ENCODE data around the gene C15orf61. TPM values are rescaled to one million over a fixed set of nuclear protein-coding genes. Genes with fewer than 3 reads are reported as not detected.

The C15orf61 gene
- 3.8 TPM for polyA plus RNA-seq (2013, experiment 1 of 2)
- 3.9 TPM for polyA plus RNA-seq (2013, experiment 2 of 2)

- Histone ChIP-seq H2BK5ac (ENCODE audit: low read length) (peak within 1 kb of the TSS; percentile 87), H4K91ac (ENCODE audit: low read depth, low read length, poor library complexity) (peak within 1 kb of the TSS; percentile 64), H3K18ac (ENCODE audit: low read length) (peak within 1 kb of the TSS; percentile 99), H2AK5ac (ENCODE audit: low read depth, low read length) (peak within 1 kb of the TSS; percentile 52), H3K4me3 (ENCODE audit: low read length in 2 of 2) (peak within 1 kb of the TSS; percentile 82), H3K23ac (ENCODE audit: low read depth, low read length, poor library complexity) (peak within 1 kb of the TSS; percentile 99), H3K4me1 (ENCODE audit: control insufficient read depth in 2 of 2, insufficient read depth in 1 of 2, low read depth in 1 of 2, low read length in 2 of 2) (peaks cover 0 to 13% of the 10 kb centered on the region in 2 donors), H3K9me3 (replicated peaks in 1 of 2; ENCODE audit: control insufficient read depth in 2 of 2, insufficient read depth in 1 of 2, low read depth in 1 of 2, low read length in 2 of 2) (no peaks in the 10 kb centered on the region), H3K4ac (ENCODE audit: low read length) (peak within 1 kb of the TSS; percentile 97), H2BK120ac (ENCODE audit: low read depth, low read length) (peak within 1 kb of the TSS; percentile 89), H3K79me1 (ENCODE audit: low read depth, low read length) (peaks cover 3% of the 10 kb centered on the region), H3K9ac (ENCODE audit: low read depth, low read length, poor library complexity) (peak within 1 kb of the TSS; percentile 95), H3K27me3 (ENCODE audit: control insufficient read depth in 3 of 3, insufficient read depth in 3 of 3, low read depth in 1 of 3, low read length in 3 of 3) (no peaks in the 10 kb centered on the region), H2AFZ (ENCODE audit: low read length) (peak within 1 kb of the TSS; percentile 97), H2BK15ac (ENCODE audit: low read length) (peak within 1 kb of the TSS; percentile 100), H3K36me3 (replicated peaks in 1 of 2; ENCODE audit: control insufficient read depth in 2 of 2, insufficient read depth in 2 of 2, low read length in 2 of 2) (no peaks in the 10 kb centered on the region), H2BK12ac (ENCODE audit: low read length) (peak within 1 kb of the TSS; percentile 88), H3K14ac (ENCODE audit: low read length) (peak within 1 kb of the TSS; percentile 77), H4K8ac (ENCODE audit: low read depth, low read length) (peak within 1 kb of the TSS; percentile 94), H3K4me2 (ENCODE audit: insufficient read depth, low read length, poor library complexity, severe bottlenecking) (peak within 1 kb of the TSS; percentile 89), H3K27ac (replicated peaks; ENCODE audit: low read length) (peak within 1 kb of the TSS; percentile 61)
- WGBS, 2 donors (ENCODE audit: extremely low coverage in 2 of 2, insufficient read length in 2 of 2, insufficient replicate concordance in 1 of 2), result no CpG with 5 or more reads among the region's 94 CpGs
- DNase-seq (ENCODE audit: low spot score), result peak; percentile 75
These were observed at the start of gene C15orf61 for GRCh38 chr15:67521029-67521782. Gene C15orf61, plus strand, starts transcription at chr15:67521131. Its CDS starts 118 bp downstream, at chr15:67521249.

- Histone ChIP-seq H3K36me3 (replicated peaks in 1 of 2; ENCODE audit: control insufficient read depth in 2 of 2, insufficient read depth in 2 of 2, low read length in 2 of 2) (no peaks in the 10 kb centered on the region), H3K9ac (ENCODE audit: low read depth, low read length, poor library complexity) (no peak overlapping the region), H4K8ac (ENCODE audit: low read depth, low read length) (no peak overlapping the region), H2BK5ac (ENCODE audit: low read length) (no peak overlapping the region), H3K4me2 (ENCODE audit: insufficient read depth, low read length, poor library complexity, severe bottlenecking) (no peak overlapping the region), H2BK120ac (ENCODE audit: low read depth, low read length) (no peak overlapping the region), H3K27ac (replicated peaks; ENCODE audit: low read length) (no peak overlapping the region), H3K27me3 (ENCODE audit: control insufficient read depth in 3 of 3, insufficient read depth in 3 of 3, low read depth in 1 of 3, low read length in 3 of 3) (no peaks in the 10 kb centered on the region), H3K4me3 (ENCODE audit: low read length in 2 of 2) (no peak overlapping the region), H3K4ac (ENCODE audit: low read length) (no peak overlapping the region), H2AFZ (ENCODE audit: low read length) (no peak overlapping the region), H3K23ac (ENCODE audit: low read depth, low read length, poor library complexity) (no peak overlapping the region), H3K14ac (ENCODE audit: low read length) (no peak overlapping the region), H2BK15ac (ENCODE audit: low read length) (no peak overlapping the region), H3K79me1 (ENCODE audit: low read depth, low read length) (no peaks in the 10 kb centered on the region), H3K9me3 (replicated peaks in 1 of 2; ENCODE audit: control insufficient read depth in 2 of 2, insufficient read depth in 1 of 2, low read depth in 1 of 2, low read length in 2 of 2) (no peaks in the 10 kb centered on the region), H2BK12ac (ENCODE audit: low read length) (no peak overlapping the region), H4K91ac (ENCODE audit: low read depth, low read length, poor library complexity) (no peak overlapping the region), H3K4me1 (ENCODE audit: control insufficient read depth in 2 of 2, insufficient read depth in 1 of 2, low read depth in 1 of 2, low read length in 2 of 2) (no peaks in the 10 kb centered on the region), H3K18ac (ENCODE audit: low read length) (no peak overlapping the region), H2AK5ac (ENCODE audit: low read depth, low read length) (no peak overlapping the region)
- no CpG with 5 or more reads among the region's 1 CpG for WGBS, 2 donors (ENCODE audit: extremely low coverage in 2 of 2, insufficient read length in 2 of 2, insufficient replicate concordance in 1 of 2)
- DNase-seq (ENCODE audit: low spot score), result no peak
These were observed 48.0 kb upstream of the C15orf61 start for GRCh38 chr15:67472957-67473356.

DNA sequence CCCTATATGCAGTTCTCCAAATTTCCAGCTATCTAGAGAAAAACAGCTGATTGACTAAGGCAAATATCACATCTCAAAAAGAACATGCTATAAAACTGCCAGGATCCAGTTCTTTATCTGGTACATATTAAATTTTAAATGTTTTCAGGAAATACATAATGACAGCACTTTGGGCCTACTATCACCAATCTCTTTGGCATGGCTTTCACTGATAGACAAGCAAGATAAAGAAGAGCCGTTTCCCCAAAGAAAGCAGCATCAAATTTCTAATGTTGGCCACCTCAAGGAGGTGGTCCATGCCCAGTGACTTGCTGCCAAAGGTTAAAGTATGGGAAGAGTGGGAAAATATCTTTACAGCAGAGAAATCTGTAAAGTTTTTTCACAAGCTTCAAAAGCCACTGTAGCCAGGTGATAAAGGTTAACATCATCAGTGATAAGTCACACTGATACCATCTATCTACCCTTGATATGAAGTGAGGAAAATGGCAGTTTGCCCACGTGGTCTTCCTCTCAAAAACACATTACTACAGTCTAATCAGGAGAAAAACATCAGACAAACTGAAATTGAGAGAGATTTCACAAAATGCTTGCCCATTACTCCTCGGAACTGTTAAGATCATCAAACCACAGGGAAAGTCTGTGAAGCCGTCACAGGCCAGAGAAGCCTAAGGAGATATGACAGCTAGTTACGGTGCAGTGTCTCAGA is 46.4 kb upstream of the C15orf61 start:
- no peak for DNase-seq (ENCODE audit: low spot score)
- H3K4ac ChIP-seq (ENCODE audit: low read length), result no peak overlapping the region
- no peak overlapping the region for H3K18ac ChIP-seq (ENCODE audit: low read length)

More for the DNA sequence above, 46.4 kb upstream of the C15orf61 start:
- no peak overlapping the region for H4K8ac ChIP-seq (ENCODE audit: low read depth, low read length)
- H3K4me1 ChIP-seq (ENCODE audit: control insufficient read depth in 2 of 2, insufficient read depth in 1 of 2, low read depth in 1 of 2, low read length in 2 of 2), result no peaks in the 10 kb centered on the region
- H3K23ac ChIP-seq (ENCODE audit: low read depth, low read length, poor library complexity), result no peak overlapping the region
- no peaks in the 10 kb centered on the region for H3K36me3 ChIP-seq (replicated peaks in 1 of 2; ENCODE audit: control insufficient read depth in 2 of 2, insufficient read depth in 2 of 2, low read length in 2 of 2)
- no peaks in the 10 kb centered on the region for H3K27me3 ChIP-seq (ENCODE audit: control insufficient read depth in 3 of 3, insufficient read depth in 3 of 3, low read depth in 1 of 3, low read length in 3 of 3)
- no peak overlapping the region for H3K4me2 ChIP-seq (ENCODE audit: insufficient read depth, low read length, poor library complexity, severe bottlenecking)
- no peak overlapping the region for H2AFZ ChIP-seq (ENCODE audit: low read length)
- H2BK12ac ChIP-seq (ENCODE audit: low read length), result no peak overlapping the region
- H2AK5ac ChIP-seq (ENCODE audit: low read depth, low read length), result no peak overlapping the region
- WGBS, 2 donors (ENCODE audit: extremely low coverage in 2 of 2, insufficient read length in 2 of 2, insufficient replicate concordance in 1 of 2), result no CpG with 5 or more reads among the region's 5 CpGs
- H3K9me3 ChIP-seq (replicated peaks in 1 of 2; ENCODE audit: control insufficient read depth in 2 of 2, insufficient read depth in 1 of 2, low read depth in 1 of 2, low read length in 2 of 2), result no peaks in the 10 kb centered on the region
- H3K4me3 ChIP-seq (ENCODE audit: low read length in 2 of 2), result no peak overlapping the region
- no peaks in the 10 kb centered on the region for H3K79me1 ChIP-seq (ENCODE audit: low read depth, low read length)
- H2BK15ac ChIP-seq (ENCODE audit: low read length), result no peak overlapping the region
- no peak overlapping the region for H3K27ac ChIP-seq (replicated peaks; ENCODE audit: low read length)
- H3K14ac ChIP-seq (ENCODE audit: low read length), result no peak overlapping the region
- no peak overlapping the region for H4K91ac ChIP-seq (ENCODE audit: low read depth, low read length, poor library complexity)
- no peak overlapping the region for H2BK120ac ChIP-seq (ENCODE audit: low read depth, low read length)
- H2BK5ac ChIP-seq (ENCODE audit: low read length), result no peak overlapping the region
- no peak overlapping the region for H3K9ac ChIP-seq (ENCODE audit: low read depth, low read length, poor library complexity)
